ENCODE results near the gene RPP21.
"Not testable (repeated sequence)": the region's sequence is repeated elsewhere in the genome, so short reads cannot be mapped to it uniquely, and the experiment has no call there.

Gene RPP21

GRCh38 chr6:30331981-30332380, 13.0 kb upstream of the RPP21 start:
- DNase-seq = no peak

DNA sequence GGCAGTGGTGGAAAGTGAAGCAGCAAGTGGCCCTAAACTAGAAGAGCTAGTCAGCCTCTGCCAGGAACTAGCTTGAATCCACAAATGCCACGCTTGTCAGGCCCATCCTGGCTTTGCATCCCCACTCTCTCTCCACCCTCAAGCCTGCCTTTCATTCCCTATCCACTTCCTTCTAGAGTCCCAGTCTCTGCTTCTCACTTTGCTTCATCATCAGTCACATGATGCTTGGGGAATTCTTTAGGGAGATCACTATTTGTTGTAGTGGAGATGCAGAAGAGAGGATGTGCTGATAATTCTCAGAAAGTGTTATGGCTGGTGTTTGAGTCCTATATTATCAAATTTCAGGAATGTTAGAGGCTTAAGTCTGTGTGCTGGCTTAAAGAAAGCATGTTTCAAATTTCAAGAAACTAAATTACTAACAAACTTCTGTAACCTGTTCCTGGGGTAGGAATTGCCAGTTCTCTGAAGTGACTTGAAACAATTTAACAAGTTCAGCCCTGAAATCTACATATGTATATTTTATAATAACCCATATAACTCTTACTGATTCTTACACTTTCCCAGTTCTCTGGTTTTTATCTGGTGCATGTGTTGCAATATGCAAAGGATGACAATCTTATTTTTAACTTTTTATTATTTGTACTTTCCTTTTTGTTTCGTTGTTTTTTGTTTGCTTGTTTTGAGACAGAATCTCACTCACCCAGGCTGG, 10.7 kb upstream of the RPP21 start:
- no peak for DNase-seq

GRCh38 chr6:30340589-30341054, 4.3 kb upstream of the RPP21 start:
- no peak for DNase-seq

DNA sequence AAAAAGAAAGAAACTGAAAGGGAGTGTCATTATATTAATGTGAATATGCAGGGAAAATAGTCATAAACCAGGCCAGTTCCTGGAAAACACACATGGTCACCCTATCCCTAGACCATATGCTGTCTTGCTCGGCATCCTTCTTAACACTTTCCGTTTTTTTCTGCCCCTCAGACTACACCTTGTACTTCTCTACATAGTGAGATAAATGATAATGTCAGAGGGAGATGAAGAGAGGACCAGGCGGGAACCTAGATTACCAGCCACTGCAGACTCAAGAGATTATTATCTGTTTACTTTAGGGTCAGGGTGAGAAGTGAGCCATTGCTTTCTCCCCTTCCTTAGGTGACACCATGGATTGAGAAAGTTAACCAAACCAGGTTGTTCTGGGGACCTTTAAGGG, 3.7 kb upstream of the RPP21 start:
- DNase-seq = no peak

DNA sequence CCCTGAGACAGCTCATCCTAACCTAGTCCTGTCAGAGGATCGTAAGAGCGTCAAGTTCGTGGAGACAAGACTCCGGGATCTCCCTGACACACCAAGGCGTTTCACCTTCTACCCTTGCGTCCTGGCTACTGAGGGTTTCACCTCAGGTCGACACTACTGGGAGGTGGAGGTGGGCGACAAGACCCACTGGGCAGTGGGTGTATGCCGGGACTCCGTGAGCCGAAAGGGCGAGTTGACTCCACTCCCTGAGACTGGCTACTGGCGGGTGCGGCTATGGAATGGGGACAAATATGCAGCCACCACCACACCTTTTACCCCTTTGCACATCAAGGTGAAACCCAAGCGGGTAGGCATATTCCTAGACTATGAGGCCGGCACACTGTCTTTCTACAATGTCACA, 3.2 kb upstream of the RPP21 start:
- DNase-seq = no peak

- no peak for DNase-seq
Observed at GRCh38 chr6:30344191-30344867, 627 bp upstream of the RPP21 start.

DNA sequence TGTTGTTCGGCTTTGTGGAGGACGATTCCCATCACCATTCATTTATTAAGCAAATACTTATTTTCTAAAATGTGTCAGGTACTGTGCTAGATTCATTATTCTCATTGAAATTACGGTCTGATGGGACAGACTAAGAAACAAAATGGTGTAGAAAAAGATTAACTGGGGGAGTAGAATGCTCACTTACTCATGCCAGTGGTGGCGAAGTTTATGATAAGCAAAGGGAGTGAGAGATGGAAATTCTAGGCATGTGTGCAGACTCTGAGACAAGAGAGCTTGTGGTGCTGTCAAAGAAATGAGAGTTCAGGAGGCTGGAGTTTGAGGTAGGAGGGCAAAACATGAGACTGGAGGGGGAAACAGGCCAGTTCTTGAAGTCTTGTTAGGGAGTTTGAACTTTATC, 896 bp downstream of the RPP21 start:
- no peak for DNase-seq

- no peak for DNase-seq
Observed at GRCh38 chr6:30348957-30349356, 4.0 kb downstream of the RPP21 start.

DNA sequence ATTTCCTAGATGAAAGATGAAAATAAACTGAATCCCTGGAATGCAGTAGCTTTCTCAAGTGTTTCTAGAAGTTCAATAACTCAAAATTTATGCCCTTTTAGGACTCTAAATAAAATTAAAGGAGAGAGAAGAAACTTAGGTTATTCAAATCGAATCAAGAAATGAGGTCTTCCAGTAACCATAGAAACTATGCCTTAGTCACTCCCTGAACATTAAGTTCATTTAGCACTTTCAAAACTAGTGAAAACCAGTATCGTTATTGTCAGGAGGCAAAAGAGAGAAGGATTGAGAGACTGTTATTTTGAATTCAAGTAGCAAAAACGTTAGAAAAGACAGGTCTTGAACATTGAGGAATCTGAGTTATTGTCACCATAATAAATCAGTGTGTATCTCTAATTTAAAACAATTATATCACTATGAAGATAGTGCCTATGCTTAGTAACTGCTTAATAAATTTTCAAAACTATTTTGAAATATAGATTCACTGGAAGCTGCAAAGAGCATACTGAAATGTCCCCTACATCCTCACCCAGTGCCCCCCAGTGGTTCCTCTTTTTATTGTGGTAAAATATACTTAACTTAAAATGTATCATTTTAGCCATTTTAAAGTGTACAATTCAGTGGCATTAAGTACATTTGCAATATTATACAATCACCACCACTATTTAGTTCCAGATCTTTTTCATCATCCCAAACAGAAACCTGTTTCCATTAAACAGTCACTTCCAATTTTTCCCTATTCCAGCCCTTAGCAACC, 4.6 kb downstream of the RPP21 start:
- no peak for DNase-seq

GRCh38 chr6:30350524-30350923, 5.6 kb downstream of the RPP21 start:
- no peak for DNase-seq

- DNase-seq = no peak
Observed at GRCh38 chr6:30352550-30352949, 7.6 kb downstream of the RPP21 start.

GRCh38 chr6:30355281-30355680, 10.3 kb downstream of the RPP21 start:
- no peak for DNase-seq

DNA sequence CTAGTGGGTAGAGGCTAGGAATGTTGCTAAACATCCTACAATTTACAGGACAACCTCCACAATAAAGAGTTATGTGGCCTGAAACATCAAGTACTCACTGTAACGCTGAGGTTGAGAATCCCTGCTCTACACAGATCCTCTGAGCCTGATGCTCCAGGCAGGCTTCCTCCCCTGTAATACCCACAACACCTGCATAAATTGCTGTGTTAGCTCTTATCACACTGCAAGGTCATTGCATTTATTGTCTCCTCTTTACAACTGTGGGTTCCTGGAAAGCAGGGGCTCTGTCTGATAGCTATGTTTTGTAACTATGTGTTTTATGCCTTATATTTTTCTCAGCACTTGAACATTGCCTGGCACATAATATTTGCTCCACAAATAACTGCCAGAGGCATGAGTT, 11.6 kb downstream of the RPP21 start:
- DNase-seq = no peak

DNA sequence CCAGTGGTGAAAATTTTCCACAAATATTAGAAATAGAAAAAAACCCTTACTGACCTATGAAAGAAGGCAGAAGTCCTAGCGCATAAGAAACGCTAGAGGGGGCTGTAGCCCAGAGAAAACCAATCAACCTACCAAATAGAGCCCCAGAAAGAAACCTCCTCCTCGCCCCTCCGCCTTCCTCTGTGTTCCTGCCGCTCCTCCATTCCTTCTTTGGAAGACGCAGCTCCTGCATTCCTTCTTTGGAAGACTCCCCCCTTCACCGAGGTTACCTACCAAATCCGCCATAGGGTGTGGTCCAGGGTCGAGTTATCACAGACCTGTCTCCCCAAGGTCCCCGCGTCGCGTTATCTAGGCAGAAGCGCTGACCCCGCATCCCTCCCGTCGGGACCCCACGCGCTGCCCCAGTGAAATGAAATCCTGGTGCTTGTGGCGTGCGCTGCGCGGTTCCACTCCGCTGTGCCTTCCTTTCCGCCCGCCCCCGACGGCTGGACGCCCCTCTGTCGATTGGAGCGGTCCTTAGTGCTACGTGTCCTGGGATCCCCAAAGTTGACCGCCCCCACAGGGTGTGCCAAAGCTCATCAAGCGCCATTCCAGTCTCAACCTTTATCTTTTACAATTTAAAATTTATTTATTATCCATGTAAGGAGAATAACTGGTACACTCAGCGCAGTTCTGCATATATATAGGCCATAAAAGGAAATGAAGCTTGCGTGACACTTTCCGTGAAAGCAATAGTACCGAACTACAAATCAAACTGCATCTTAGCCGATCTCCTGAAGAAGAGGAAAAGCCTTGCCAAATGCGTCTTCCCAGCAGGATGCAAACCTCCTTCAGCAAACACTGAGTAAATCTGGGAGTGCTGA, 13.0 kb downstream of the RPP21 start:
- DNase-seq = peak; percentile 61

DNA sequence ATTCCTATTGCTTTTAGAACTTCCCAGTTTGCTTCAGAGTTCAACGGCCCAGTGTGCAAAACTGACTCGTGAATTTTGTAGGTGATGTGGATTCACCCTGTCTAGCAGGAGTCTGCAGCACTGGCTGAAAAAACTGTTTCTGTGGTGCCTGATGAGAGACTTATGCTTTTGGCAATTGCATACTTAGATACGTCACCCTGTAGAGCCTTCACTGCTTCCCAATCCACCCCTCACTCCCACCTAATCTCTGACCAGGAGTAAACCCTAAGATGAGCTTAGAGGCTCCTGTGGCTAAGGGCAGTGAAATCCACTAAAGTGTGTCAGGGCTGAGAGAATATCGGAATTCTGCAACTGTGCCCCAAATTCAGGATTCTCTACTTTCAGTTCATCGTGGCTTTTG, 14.3 kb downstream of the RPP21 start:
- DNase-seq = no peak

DNA sequence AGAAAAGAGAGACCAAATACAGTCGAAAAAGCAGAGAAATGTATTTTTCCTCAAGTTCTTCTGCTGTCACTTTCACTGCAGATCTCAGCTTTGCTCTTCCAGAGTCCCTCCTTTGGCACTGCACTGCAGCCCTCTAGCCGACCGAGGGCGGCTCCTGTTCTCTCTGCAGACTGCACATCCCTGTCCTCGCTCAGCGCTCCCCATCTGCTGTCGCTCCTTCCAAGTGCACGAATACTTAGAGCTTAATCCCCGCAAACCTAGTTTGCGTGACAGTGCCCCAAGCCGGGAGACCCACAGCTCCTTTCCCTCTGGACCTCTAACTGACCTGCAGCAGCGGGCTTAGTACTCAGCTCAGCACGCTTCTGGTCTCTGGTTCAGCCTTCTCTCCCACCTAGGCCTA, 15.2 kb downstream of the RPP21 start:
- DNase-seq = no peak

DNA sequence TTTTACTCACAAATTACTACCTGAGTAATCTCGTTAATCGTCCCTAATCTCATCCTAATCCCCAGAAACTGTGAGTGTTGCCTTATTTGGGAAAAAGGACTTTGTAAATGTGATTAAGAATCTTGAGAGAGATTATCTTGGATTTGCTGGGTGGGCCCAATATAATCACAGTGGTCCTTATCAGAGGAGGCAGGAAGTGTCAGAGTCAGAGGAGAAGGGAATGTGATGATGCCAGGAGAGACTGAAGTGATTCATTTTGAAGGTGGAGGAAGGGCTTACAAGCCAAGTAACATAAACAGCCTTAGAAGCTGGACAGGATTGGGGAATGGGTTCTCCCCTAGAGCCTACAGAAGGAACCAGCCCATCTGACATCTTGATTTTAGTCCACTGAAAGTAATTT, 16.7 kb downstream of the RPP21 start:
- DNase-seq = no peak

DNA sequence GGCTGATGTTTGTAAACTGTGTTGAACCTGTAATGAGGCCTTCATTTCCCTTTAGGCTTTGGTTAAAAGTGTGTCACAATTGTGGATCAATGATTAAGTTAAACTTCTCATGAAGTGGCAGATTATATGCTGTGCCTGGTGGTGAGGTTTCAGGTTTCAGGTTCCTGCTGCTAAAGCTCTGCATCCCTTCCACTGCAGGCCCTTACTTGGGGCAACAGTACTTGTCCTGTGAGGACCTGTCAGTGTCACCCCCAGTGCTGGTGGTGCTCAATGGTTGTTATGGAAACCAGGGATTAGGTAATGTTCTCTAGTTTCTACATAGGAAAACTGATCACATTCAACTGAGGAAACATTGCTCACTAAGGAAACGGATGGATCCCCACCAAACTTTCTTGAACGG, 18.5 kb downstream of the RPP21 start:
- no peak for DNase-seq

- DNase-seq = no peak
Observed at GRCh38 chr6:30364591-30364990, 19.6 kb downstream of the RPP21 start.

DNA sequence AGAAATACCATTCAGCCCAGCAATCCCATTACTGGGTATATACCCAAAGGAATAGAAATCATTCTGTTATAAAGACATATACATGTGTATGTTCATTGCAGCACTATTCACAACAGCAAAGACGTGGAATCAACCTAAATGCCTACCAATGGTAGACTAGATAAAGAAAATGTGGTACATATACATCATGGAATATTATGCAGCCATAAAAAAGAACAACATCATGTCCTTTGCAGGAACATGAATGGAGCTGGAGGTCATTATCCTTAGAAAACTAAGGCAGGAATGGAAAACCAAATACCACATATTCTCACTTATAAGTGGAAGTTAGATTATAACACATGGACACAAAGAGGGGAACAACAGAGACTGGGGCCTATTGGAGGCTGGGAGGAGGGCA, 24.3 kb downstream of the RPP21 start:
- not testable (repeated sequence) for DNase-seq

- DNase-seq = no peak
Observed at GRCh38 chr6:30378290-30378937, 33.5 kb downstream of the RPP21 start.

- DNase-seq = no peak
Observed at GRCh38 chr6:30380464-30380863, 35.5 kb downstream of the RPP21 start.

- no peak for DNase-seq
Observed at GRCh38 chr6:30386166-30386565, 41.2 kb downstream of the RPP21 start.
